ENCODE results near the gene GRIN2A. TPM values are rescaled to one million over a fixed set of nuclear protein-coding genes. Genes with fewer than 3 reads are reported as not detected.

The GRIN2A gene
- total RNA-seq, 1 donor from 2014 or later: not detected

GRCh38 chr16:10033556-10033955 is 148.7 kb downstream of the GRIN2A start:
- H3K4me3 ChIP-seq (ENCODE audit: low read depth, low read length): no peak overlapping the region
- no peak for TF ChIP-seq CTCF (conservative IDR thresholded peaks at IDR 0.05; ENCODE audit: low read depth, low read length)
- DNase-seq (ENCODE audit: low read depth): no peak

- DNase-seq (ENCODE audit: low read depth): no peak
- H3K4me3 ChIP-seq (ENCODE audit: low read depth, low read length): no peak overlapping the region
- no peak for TF ChIP-seq CTCF (conservative IDR thresholded peaks at IDR 0.05; ENCODE audit: low read depth, low read length)
These were observed 150.3 kb downstream of the GRIN2A start for GRCh38 chr16:10031955-10032354.

DNA sequence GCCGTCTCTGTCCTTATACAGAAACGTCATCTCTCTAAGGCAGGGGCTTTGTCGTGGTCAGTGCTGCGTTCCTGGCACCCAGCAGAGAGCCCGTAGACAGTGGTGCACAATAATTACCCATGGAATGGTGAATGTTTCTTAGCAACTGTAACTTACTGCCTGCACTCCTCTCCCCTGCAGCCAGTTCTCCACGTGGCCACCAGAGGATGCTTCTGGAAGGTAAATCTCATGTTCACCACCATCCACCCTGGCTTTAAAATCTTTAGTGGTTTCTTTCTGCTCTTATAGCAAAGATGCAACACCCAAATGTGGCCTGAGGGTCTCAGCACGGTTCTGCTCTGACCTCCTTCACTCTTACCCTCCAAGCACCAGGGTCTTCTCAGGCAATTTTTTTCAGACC is 150.8 kb downstream of the GRIN2A start:
- no peak for DNase-seq (ENCODE audit: low read depth)
- H3K4me3 ChIP-seq (ENCODE audit: low read depth, low read length): no peak overlapping the region
- TF ChIP-seq CTCF (conservative IDR thresholded peaks at IDR 0.05; ENCODE audit: low read depth, low read length): peak; percentile 4

DNA sequence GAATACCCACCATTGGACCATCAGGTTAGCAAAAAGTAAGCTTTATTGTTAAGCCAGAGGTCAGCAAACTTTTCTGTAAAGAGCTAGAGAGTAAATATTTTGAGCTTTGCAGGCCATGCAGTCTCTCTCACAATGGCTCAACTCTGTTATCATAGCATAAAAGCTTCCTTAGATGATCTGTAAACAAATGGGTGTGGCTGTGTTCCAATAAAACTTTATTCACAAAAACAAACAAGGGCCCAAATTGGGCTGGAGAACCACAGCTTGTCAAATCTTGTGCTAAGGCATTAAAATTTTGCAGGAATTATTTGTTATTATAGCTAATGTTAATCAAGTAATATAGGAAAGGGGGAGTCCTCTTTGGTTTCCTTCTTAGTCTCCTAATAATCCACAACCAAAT is 153.6 kb downstream of the GRIN2A start:
- TF ChIP-seq CTCF (conservative IDR thresholded peaks at IDR 0.05; ENCODE audit: low read depth, low read length): no peak
- no peak overlapping the region for H3K4me3 ChIP-seq (ENCODE audit: low read depth, low read length)
- no peak for DNase-seq (ENCODE audit: low read depth)

DNA sequence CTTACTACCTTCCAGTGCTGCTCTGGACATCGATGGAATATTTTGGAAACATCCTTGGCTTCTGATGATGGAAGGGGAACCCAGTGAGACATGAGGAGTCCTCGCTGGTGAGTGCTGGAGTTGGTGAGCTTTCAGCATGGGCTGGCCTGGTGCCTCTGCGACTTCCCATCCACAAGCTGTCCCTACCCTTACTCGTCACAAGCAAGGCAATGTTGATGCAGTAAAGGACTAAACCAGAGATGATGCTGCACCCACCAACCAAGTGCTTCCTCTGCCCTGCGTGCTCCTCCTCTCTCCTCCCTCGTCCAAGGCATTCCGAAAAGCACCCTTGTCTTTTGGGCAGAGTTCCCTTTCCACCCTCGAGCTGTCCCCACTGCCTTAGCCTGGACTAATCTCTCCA is 154.7 kb downstream of the GRIN2A start:
- DNase-seq (ENCODE audit: low read depth): no peak
- no peak overlapping the region for H3K4me3 ChIP-seq (ENCODE audit: low read depth, low read length)
- TF ChIP-seq CTCF (conservative IDR thresholded peaks at IDR 0.05; ENCODE audit: low read depth, low read length): no peak

- H3K4me3 ChIP-seq (ENCODE audit: low read depth, low read length): no peak overlapping the region
- DNase-seq (ENCODE audit: low read depth): no peak
- no peak for TF ChIP-seq CTCF (conservative IDR thresholded peaks at IDR 0.05; ENCODE audit: low read depth, low read length)
These were observed 155.6 kb downstream of the GRIN2A start for GRCh38 chr16:10026593-10026992.

GRCh38 chr16:10022098-10022497 is 160.1 kb downstream of the GRIN2A start:
- no peak for DNase-seq (ENCODE audit: low read depth)
- TF ChIP-seq CTCF (conservative IDR thresholded peaks at IDR 0.05; ENCODE audit: low read depth, low read length): no peak
- no peak overlapping the region for H3K4me3 ChIP-seq (ENCODE audit: low read depth, low read length)
